ENCODE results near the gene PLEKHG3. TPM values are rescaled to one million over a fixed set of nuclear protein-coding genes. Genes with fewer than 3 reads are reported as not detected.
A peak's percentile ranks its signal among the peaks of the same experiment; 100 is the strongest.

Gene PLEKHG3
- total RNA-seq, 5 donors from 2014 or later (not counting 1 experiment from before 2014, with no cell fraction given) = 12.4 to 58.2 (median 27.3) TPM

DNA sequence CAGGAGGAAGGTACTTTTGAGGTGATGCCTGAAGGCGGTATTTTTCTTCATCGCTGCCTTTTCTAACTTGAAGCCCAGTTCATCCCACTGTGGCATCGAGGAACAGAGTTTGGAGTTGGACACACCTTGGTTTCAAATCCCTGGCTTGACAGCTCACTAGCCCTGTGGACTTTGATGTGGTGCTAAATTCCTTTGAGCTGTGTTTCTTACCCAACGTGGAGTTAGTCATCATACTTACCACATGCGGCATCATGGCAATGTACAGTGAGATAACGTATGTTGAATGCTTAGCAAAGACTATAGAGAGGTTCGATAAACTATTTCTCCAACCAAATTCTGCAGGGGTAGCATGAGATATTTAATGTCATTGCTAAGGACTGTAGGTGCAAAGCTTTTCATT is 3.4 kb downstream of the PLEKHG3 start:
- peak in 1 of 35 experiments; percentile 58 for DNase-seq
- peaks cover 0 to 45% of the 10 kb centered on the region in 2 experiments for H3K27me3 ChIP-seq (replicated peaks in 1 of 2; ENCODE audit: control insufficient read depth in 2 of 2, extremely low read depth in 1 of 2, insufficient read depth in 2 of 2, low read length in 1 of 2)
- no peaks in the 10 kb centered on the region for H3K36me3 ChIP-seq (ENCODE audit: control insufficient read depth in 2 of 2, extremely low read depth in 1 of 2, insufficient read depth in 1 of 2, low read length in 1 of 2)
- Mint-ChIP-seq H3K9me3 (peaks cover 2 to 3% (median 2%) of the 10 kb centered on the region in 3 donors), H3K4me1 (peaks cover 47 to 84% (median 70%) of the 10 kb centered on the region in 3 donors), H3K36me3 (no peaks in the 10 kb centered on the region), H3K4me3 (peak overlapping the region; percentile 9 to 75 (median 54)), H3K27ac (peak overlapping the region; percentile 59 to 95), H3K27me3 (peaks cover 22 to 24% of the 10 kb centered on the region in 2 donors)
- CTCF ChIA-PET = interaction anchor here in 1 of 2 donors (0.8 kb wide), 1 partner anchor 11 kb away, joined by 3 read pairs; no protein-coding TSS in a partner anchor
- H3K4me1 ChIP-seq (ENCODE audit: control insufficient read depth in 1 of 2, extremely low read depth in 1 of 2, insufficient read depth in 2 of 2, low read length in 2 of 2) = peaks cover 28 to 83% of the 10 kb centered on the region in 2 experiments
- peak overlapping the region in 1 of 2 donors; percentile 12 for H3K4me3 ChIP-seq (ENCODE audit: control insufficient read depth in 1 of 2, extremely low read depth in 1 of 2, low read length in 1 of 2)
- WGBS (ENCODE audit: insufficient coverage) = 73% methylated on average over 4 of the region's 7 CpGs
- POLR2A ChIA-PET = interaction anchor here in 1 of 2 donors (0.5 to 0.8 kb wide), 2 partner anchors 53 to 1062 kb away, joined by 3 to 4 read pairs; no protein-coding TSS in a partner anchor
- ATAC-seq (replicated peaks in 1 of 4) = peak in 3 of 4 experiments; percentile 33 to 45 (median 39)
- H3K27ac ChIP-seq (ENCODE audit: low read length) = peak overlapping the region; percentile 80
- peaks cover 2% of the 10 kb centered on the region for H3K9me3 ChIP-seq

DNA sequence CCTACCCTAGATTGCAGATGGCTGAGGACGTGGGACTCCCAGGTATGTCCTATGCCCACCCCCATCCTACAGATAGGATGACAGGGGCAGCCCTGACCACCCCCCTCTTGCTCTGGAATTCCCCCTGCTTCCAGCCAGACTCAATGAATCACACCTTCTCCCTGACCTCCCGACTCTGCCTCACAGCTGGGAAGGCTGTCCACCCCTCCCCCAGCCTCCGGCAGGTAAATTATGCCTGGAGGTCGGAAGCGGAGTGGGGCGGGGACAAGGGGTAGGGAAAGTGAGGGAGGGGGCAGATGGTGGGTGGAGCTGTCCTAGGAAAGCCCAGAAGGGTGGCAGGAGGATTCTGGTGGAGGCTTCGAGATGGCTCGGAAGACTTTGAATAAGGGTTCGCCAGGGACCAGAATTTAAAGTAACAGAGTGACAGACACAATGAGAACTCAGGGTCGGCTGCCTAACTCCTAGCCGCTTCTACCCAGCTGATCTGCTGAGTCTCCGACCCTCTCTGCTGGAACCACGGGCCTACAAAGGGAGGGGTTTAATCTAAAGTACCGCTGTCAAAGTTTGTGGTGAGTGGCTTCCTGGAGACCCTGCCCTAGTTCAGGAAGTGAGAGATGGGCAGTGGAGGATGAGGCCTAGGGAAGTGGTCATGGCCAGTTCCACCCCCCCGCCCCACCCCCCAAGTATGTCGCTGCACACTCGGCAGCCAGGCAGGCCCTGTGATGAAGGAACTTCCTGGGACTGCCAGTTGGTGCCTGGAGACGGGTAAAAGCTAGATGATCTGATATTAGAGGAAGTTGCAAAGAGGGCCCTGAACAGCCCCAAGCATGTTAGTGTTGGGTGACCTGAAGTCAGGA is 4.2 kb downstream of the PLEKHG3 start:
- DNase-seq (peak in 15 of 35 experiments; percentile 21 to 62 (median 49)), ATAC-seq (replicated peaks in 1 of 4) (peak; percentile 22 to 79 (median 48))
- H3K27me3 ChIP-seq (replicated peaks in 1 of 2; ENCODE audit: control insufficient read depth in 2 of 2, extremely low read depth in 1 of 2, insufficient read depth in 2 of 2, low read length in 1 of 2) = peaks cover 0 to 38% of the 10 kb centered on the region in 2 experiments
- H3K4me1 ChIP-seq (ENCODE audit: control insufficient read depth in 1 of 2, extremely low read depth in 1 of 2, insufficient read depth in 2 of 2, low read length in 2 of 2) = peaks cover 22 to 76% of the 10 kb centered on the region in 2 experiments
- H3K36me3 Mint-ChIP-seq = no peaks in the 10 kb centered on the region
- POLR2A ChIA-PET = interaction anchor here in 1 of 2 donors (0.8 kb wide), 1 partner anchor 54 kb away, joined by 3 read pairs; no protein-coding TSS in a partner anchor
- H3K9me3 ChIP-seq = peaks cover 3% of the 10 kb centered on the region
- peaks cover 7 to 10% (median 8%) of the 10 kb centered on the region in 3 donors for H3K9me3 Mint-ChIP-seq
- peaks cover 39 to 84% (median 66%) of the 10 kb centered on the region in 3 donors for H3K4me1 Mint-ChIP-seq
- CTCF ChIA-PET = interaction anchor here (0.7 to 1.6 kb wide), 5 partner anchors 12 to 752 kb away, joined by 3 to 6 read pairs (median 3); no protein-coding TSS in a partner anchor
- WGBS (ENCODE audit: insufficient coverage) = 26% methylated on average over 10 of the region's 18 CpGs
- H3K4me3 ChIP-seq (ENCODE audit: control insufficient read depth in 1 of 2, extremely low read depth in 1 of 2, low read length in 1 of 2) = peak overlapping the region; percentile 32 to 33
- peak overlapping the region; percentile 59 to 95 for H3K27ac Mint-ChIP-seq
- no peaks in the 10 kb centered on the region for H3K36me3 ChIP-seq (ENCODE audit: control insufficient read depth in 2 of 2, extremely low read depth in 1 of 2, insufficient read depth in 1 of 2, low read length in 1 of 2)
- H3K27ac ChIP-seq (ENCODE audit: low read length) = peak overlapping the region; percentile 80
- peak overlapping the region; percentile 53 to 75 (median 66) for H3K4me3 Mint-ChIP-seq
- H3K27me3 Mint-ChIP-seq = peaks cover 15 to 18% of the 10 kb centered on the region in 2 donors

- Mint-ChIP-seq H3K9me3 (peaks cover 7 to 13% (median 12%) of the 10 kb centered on the region in 3 donors), H3K4me1 (peaks cover 34 to 84% (median 60%) of the 10 kb centered on the region in 3 donors), H3K4me3 (peak overlapping the region; percentile 53 to 75 (median 66)), H3K27ac (peak overlapping the region; percentile 59 to 95), H3K27me3 (peaks cover 11 to 13% of the 10 kb centered on the region in 2 donors), H3K36me3 (no peaks in the 10 kb centered on the region)
- Histone ChIP-seq H3K4me1 (ENCODE audit: control insufficient read depth in 1 of 2, extremely low read depth in 1 of 2, insufficient read depth in 2 of 2, low read length in 2 of 2) (peaks cover 17 to 69% of the 10 kb centered on the region in 2 experiments), H3K9me3 (peaks cover 4% of the 10 kb centered on the region), H3K27me3 (replicated peaks in 1 of 2; ENCODE audit: control insufficient read depth in 2 of 2, extremely low read depth in 1 of 2, insufficient read depth in 2 of 2, low read length in 1 of 2) (peaks cover 0 to 32% of the 10 kb centered on the region in 2 experiments), H3K27ac (ENCODE audit: low read length) (peak overlapping the region; percentile 80), H3K36me3 (ENCODE audit: control insufficient read depth in 2 of 2, extremely low read depth in 1 of 2, insufficient read depth in 1 of 2, low read length in 1 of 2) (no peaks in the 10 kb centered on the region), H3K4me3 (ENCODE audit: control insufficient read depth in 1 of 2, extremely low read depth in 1 of 2, low read length in 1 of 2) (peak overlapping the region; percentile 17 to 33)
- no peak for DNase-seq
- ATAC-seq (replicated peaks in 1 of 4) = no peak
- WGBS (ENCODE audit: insufficient coverage) = 75% methylated on average over 5 of the region's 5 CpGs
- POLR2A ChIA-PET = interaction anchor here in 1 of 2 donors (0.6 kb wide), 1 partner anchor 930 kb away, joined by 3 read pairs; no protein-coding TSS in a partner anchor
- CTCF ChIA-PET = interaction anchor here (0.7 to 1.6 kb wide), 4 partner anchors 13 to 751 kb away, joined by 3 to 6 read pairs (median 4); no protein-coding TSS in a partner anchor
Measured at GRCh38 chr14:64709126-64709525, 4.9 kb downstream of the PLEKHG3 start.

DNA sequence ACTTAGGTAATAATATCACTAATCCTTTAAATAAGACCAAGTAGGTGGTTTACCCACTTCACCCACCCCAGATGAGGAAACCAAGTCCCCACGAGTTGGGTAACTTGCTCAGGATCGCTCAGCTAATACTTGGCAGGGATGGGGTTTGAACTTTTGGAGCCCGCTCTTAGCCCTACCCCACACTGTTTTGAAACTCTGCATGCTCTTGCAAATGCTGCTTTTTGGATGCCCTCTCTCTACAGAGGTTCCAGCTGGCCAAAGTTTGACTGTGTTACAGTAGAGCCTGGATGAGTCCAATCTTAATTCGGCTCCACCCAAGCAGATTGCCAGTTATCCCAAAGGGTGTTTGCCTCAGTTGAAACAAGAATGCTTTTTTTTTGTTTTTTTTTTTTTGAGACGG is 6.8 kb downstream of the PLEKHG3 start:
- H3K27me3 Mint-ChIP-seq = peaks cover under 1 to 5% of the 10 kb centered on the region in 2 donors
- peaks cover 3% of the 10 kb centered on the region for H3K36me3 Mint-ChIP-seq
- Histone ChIP-seq H3K27ac (ENCODE audit: low read length) (peak overlapping the region; percentile 46), H3K9me3 (peaks cover 5% of the 10 kb centered on the region), H3K4me3 (ENCODE audit: control insufficient read depth in 1 of 2, extremely low read depth in 1 of 2, low read length in 1 of 2) (no peak overlapping the region), H3K36me3 (ENCODE audit: control insufficient read depth in 2 of 2, extremely low read depth in 1 of 2, insufficient read depth in 1 of 2, low read length in 1 of 2) (no peaks in the 10 kb centered on the region), H3K4me1 (ENCODE audit: control insufficient read depth in 1 of 2, extremely low read depth in 1 of 2, insufficient read depth in 2 of 2, low read length in 2 of 2) (peaks cover 14 to 71% of the 10 kb centered on the region in 2 experiments), H3K27me3 (replicated peaks in 1 of 2; ENCODE audit: control insufficient read depth in 2 of 2, extremely low read depth in 1 of 2, insufficient read depth in 2 of 2, low read length in 1 of 2) (peaks cover 0 to 17% of the 10 kb centered on the region in 2 experiments)
- no peak overlapping the region for H3K4me3 Mint-ChIP-seq
- WGBS (ENCODE audit: insufficient coverage) = no CpG with 5 or more reads among the region's 5 CpGs
- ChIA-PET CTCF (no interaction called here), POLR2A (interaction anchor here (0.6 kb wide), 2 partner anchors 221 to 704 kb away, joined by 4 to 5 read pairs; no protein-coding TSS in a partner anchor)
- H3K27ac Mint-ChIP-seq = peak overlapping the region; percentile 79 to 80
- peaks cover 32 to 92% (median 67%) of the 10 kb centered on the region in 3 donors for H3K4me1 Mint-ChIP-seq
- ATAC-seq (replicated peaks in 1 of 4) (no peak), DNase-seq (no peak)
- peaks cover 7 to 15% (median 13%) of the 10 kb centered on the region in 3 donors for H3K9me3 Mint-ChIP-seq

DNA sequence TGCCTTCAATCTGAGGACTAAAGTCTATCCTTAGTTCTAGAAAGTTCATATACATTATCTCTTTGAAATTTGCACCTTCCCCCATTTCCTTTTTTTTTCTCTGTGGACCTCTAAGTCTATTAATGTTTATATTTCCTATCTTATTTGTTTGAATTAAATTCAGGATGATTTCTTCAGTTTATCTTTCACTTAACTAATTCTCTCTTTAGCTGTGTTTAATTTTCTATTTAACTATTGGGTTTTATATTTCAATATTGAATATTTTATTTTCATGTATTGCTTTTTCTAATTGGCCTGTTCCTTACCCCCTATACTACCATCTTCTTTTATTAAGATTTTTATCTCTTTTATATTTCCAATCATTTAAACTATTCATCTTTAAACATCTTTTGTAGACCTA is 9.5 kb downstream of the PLEKHG3 start:
- Histone ChIP-seq H3K36me3 (ENCODE audit: control insufficient read depth in 2 of 2, extremely low read depth in 1 of 2, insufficient read depth in 1 of 2, low read length in 1 of 2) (no peaks in the 10 kb centered on the region), H3K27ac (ENCODE audit: low read length) (peak overlapping the region; percentile 24), H3K4me3 (ENCODE audit: control insufficient read depth in 1 of 2, extremely low read depth in 1 of 2, low read length in 1 of 2) (no peak overlapping the region), H3K4me1 (ENCODE audit: control insufficient read depth in 1 of 2, extremely low read depth in 1 of 2, insufficient read depth in 2 of 2, low read length in 2 of 2) (peaks cover 14 to 73% of the 10 kb centered on the region in 2 experiments), H3K27me3 (replicated peaks in 1 of 2; ENCODE audit: control insufficient read depth in 2 of 2, extremely low read depth in 1 of 2, insufficient read depth in 2 of 2, low read length in 1 of 2) (peaks cover 0 to 6% of the 10 kb centered on the region in 2 experiments), H3K9me3 (peaks cover 5% of the 10 kb centered on the region)
- H3K9me3 Mint-ChIP-seq = peaks cover 7 to 15% (median 13%) of the 10 kb centered on the region in 3 donors
- H3K4me1 Mint-ChIP-seq = peaks cover 33 to 94% (median 68%) of the 10 kb centered on the region in 3 donors
- DNase-seq (no peak), ATAC-seq (replicated peaks in 1 of 4) (no peak)
- peak overlapping the region; percentile 53 to 84 for H3K27ac Mint-ChIP-seq
- CTCF ChIA-PET = no interaction called here
- no peak overlapping the region for H3K4me3 Mint-ChIP-seq
- peaks cover 3% of the 10 kb centered on the region for H3K36me3 Mint-ChIP-seq
- H3K27me3 Mint-ChIP-seq = no peaks in the 10 kb centered on the region
- POLR2A ChIA-PET = no interaction called here

- no peaks in the 10 kb centered on the region for H3K36me3 ChIP-seq (ENCODE audit: control insufficient read depth in 2 of 2, extremely low read depth in 1 of 2, insufficient read depth in 1 of 2, low read length in 1 of 2)
- H3K4me1 ChIP-seq (ENCODE audit: control insufficient read depth in 1 of 2, extremely low read depth in 1 of 2, insufficient read depth in 2 of 2, low read length in 2 of 2) = peaks cover 7 to 72% of the 10 kb centered on the region in 2 experiments
- ChIA-PET POLR2A (no interaction called here), CTCF (no interaction called here)
- WGBS (ENCODE audit: insufficient coverage) = 88% methylated on average over 1 of the region's 5 CpGs
- DNase-seq = no peak
- peaks cover 25 to 94% (median 64%) of the 10 kb centered on the region in 3 donors for H3K4me1 Mint-ChIP-seq
- H3K27me3 ChIP-seq (replicated peaks in 1 of 2; ENCODE audit: control insufficient read depth in 2 of 2, extremely low read depth in 1 of 2, insufficient read depth in 2 of 2, low read length in 1 of 2) = no peaks in the 10 kb centered on the region
- H3K27me3 Mint-ChIP-seq = no peaks in the 10 kb centered on the region
- peaks cover 7 to 15% (median 13%) of the 10 kb centered on the region in 3 donors for H3K9me3 Mint-ChIP-seq
- peak overlapping the region; percentile 53 to 84 for H3K27ac Mint-ChIP-seq
- H3K4me3 Mint-ChIP-seq = no peak overlapping the region
- peak overlapping the region; percentile 24 for H3K27ac ChIP-seq (ENCODE audit: low read length)
- H3K36me3 Mint-ChIP-seq = peaks cover 3% of the 10 kb centered on the region
- ATAC-seq (replicated peaks in 1 of 4) = peak in 1 of 4 experiments; percentile 17
- no peak overlapping the region for H3K4me3 ChIP-seq (ENCODE audit: control insufficient read depth in 1 of 2, extremely low read depth in 1 of 2, low read length in 1 of 2)
- H3K9me3 ChIP-seq = peaks cover 5% of the 10 kb centered on the region
Measured at GRCh38 chr14:64714432-64715025, 10.3 kb downstream of the PLEKHG3 start.
